Right lobe of liver (tissue), 6 donors: ENCODE measurements around the gene INTS3. TPM values are rescaled to one million over a fixed set of nuclear protein-coding genes. Genes with fewer than 3 reads are reported as not detected.

ENCODE experiments used
- ATAC-seq, 4 donors: fragments of 200-7000 bp; cut with Tn5 transposase; one replicate each; pipeline ENCODE4 v1.9.1; 2020; ENCODE audit warnings: mild to moderate bottlenecking in 4 of 4, moderate library complexity in 4 of 4
- DNase-seq, 3 donors: peaks; one replicate each; pipeline ENCODE4 v3.0.0-alpha.2; 2020
- H3K27ac ChIP-seq, 3 donors: fragments of 200-600 bp; one replicate each; pipeline ENCODE4 v1.8.0; 2022
- H3K27me3 ChIP-seq, 2 donors: fragments of 200-600 bp; one replicate each; pipeline ENCODE4 v1.8.0; 2022
- H3K36me3 ChIP-seq, 4 donors: fragments of 200-600 bp; sonication (generic) in 1 of 4; one replicate each; pipeline versions ENCODE4 v1.5.1 to v1.8.0; 2017 to 2022; ENCODE audit warnings: control low read depth in 1 of 4
- H3K4me1 ChIP-seq, 4 donors: fragments of 200-600 bp; sonication (generic) in 1 of 4; one replicate each; pipeline versions ENCODE4 v1.5.1 to v1.8.0; 2017 to 2022; ENCODE audit warnings: control low read depth in 1 of 4
- H3K4me3 ChIP-seq, 3 donors: fragments of 200-600 bp; one replicate each; pipeline ENCODE4 v1.8.0; 2022
- H3K9me3 ChIP-seq, 4 donors: fragments of 200-600 bp; sonication (generic) in 1 of 4; one replicate each; pipeline versions ENCODE4 v1.5.1 to v1.8.0; 2017 to 2022; ENCODE audit warnings: control low read depth in 1 of 4
- POLR2A ChIP-seq: fragments of 450-650 bp; IDR thresholded peaks from one replicate; pipeline ENCODE4 v1.6.1; 2017; ENCODE audit warnings: antibody characterized with exemption, mild to moderate bottlenecking
- whole genome bisulfite sequencing: methylation state at CpG from one replicate; pipeline ENCODE4 v1.1.6; 2018; ENCODE audit warnings: low coverage, low lambda C conversion rate; ENCODE audit not compliant: insufficient coverage; ENCODE audit errors: missing lambda C conversion rate; 5-methylcytosine and 5-hydroxymethylcytosine counted together
- intact Hi-C, 2 donors: fragments of 100-400 bp; cut with DNase I; formaldehyde crosslinking; loops; one replicate each; pipeline versions ENCODE4 v1.11.2 to v1.14.1; 2022
- total RNA-seq, 6 experiments: library from RNA; depleted of rRNA in 2 of 6; stranded (reverse); fragments of >200 nt in 2 of 6; fragmentation: NEBNext Ultra II Directional in 3 of 6; extraction: Animal tissue kit (Norgen Biotek cat#: 25700) in 3 of 6; gene quantifications; one replicate each; pipeline versions ENCODE4 v1.1.0 to v1.2.4, GENCODE V29; 2016 to 2023
- TF ChIP-seq, protein P1 (sequence below), 4 donors: fragments of 200-600 bp in 3 of 4; fragments of 450-650 bp in 1 of 4; IDR thresholded peaks; one replicate each; pipeline versions ENCODE4 v1.5.1 to v1.8.0; 2016 to 2022; ENCODE audit warnings: antibody characterized with exemption in 4 of 4, mild to moderate bottlenecking in 2 of 4
- donor health status: DM: no; HTN: yes; CAD: no.
- donor health status: DM: no; HTN: no; CAD: no.
- donor health status: DM: no; HTN: no; CAD: no.
- donor health status: DM: no; HTN: yes; CAD: no.
- donor health status: DM: no; HTN: yes; CAD: no.

INTS3 gene
- total RNA-seq, 6 experiments from 2014 or later = 16.5 to 29.1 (median 22.6) TPM

- no peak overlapping the region for H3K4me3 ChIP-seq
- ATAC-seq (peak; percentile 92 to 96 (median 94)), DNase-seq (peak; percentile 52 to 66 (median 57))
- no peaks in the 10 kb centered on the region for H3K9me3 ChIP-seq
- no peak for TF ChIP-seq POLR2A
- TF ChIP-seq, protein P1, sequence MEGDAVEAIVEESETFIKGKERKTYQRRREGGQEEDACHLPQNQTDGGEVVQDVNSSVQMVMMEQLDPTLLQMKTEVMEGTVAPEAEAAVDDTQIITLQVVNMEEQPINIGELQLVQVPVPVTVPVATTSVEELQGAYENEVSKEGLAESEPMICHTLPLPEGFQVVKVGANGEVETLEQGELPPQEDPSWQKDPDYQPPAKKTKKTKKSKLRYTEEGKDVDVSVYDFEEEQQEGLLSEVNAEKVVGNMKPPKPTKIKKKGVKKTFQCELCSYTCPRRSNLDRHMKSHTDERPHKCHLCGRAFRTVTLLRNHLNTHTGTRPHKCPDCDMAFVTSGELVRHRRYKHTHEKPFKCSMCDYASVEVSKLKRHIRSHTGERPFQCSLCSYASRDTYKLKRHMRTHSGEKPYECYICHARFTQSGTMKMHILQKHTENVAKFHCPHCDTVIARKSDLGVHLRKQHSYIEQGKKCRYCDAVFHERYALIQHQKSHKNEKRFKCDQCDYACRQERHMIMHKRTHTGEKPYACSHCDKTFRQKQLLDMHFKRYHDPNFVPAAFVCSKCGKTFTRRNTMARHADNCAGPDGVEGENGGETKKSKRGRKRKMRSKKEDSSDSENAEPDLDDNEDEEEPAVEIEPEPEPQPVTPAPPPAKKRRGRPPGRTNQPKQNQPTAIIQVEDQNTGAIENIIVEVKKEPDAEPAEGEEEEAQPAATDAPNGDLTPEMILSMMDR (IDR thresholded peaks at IDR 0.05) = no peak
- peaks cover 0 to 25% (median 11%) of the 10 kb centered on the region in 4 donors for H3K4me1 ChIP-seq
- peak overlapping the region; percentile 10 to 79 (median 78) for H3K27ac ChIP-seq
- no peaks in the 10 kb centered on the region for H3K27me3 ChIP-seq
- WGBS = 19% methylated on average over 5 of the region's 5 CpGs
- intact Hi-C loops = no loop called here
- peaks cover 0 to 56% (median 15%) of the 10 kb centered on the region in 4 donors for H3K36me3 ChIP-seq
Observed at GRCh38 chr1:153742411-153743142, 14.7 kb downstream of the INTS3 start.

DNA sequence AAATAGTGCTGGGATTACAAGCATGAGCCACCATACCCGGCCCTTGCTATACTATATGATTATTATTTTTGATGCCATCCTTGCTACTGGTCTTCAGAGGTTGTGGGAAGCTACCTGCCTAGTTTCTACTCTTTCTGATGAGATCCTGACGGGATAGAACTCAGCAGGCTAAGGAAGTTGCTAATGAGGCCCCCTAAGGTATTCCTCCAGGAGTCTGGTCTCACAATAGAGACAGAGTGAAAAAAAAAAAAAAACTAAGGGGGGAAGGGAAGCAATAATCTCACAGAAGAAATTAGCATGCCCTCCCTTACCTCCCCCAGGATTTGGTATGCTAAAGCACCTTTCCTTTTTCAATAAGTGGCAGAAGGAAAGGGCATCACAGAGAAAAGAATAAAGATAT lies 17.6 kb downstream of the INTS3 start:
- TF ChIP-seq POLR2A = no peak
- TF ChIP-seq, protein P1 (IDR thresholded peaks at IDR 0.05) = no peak
- intact Hi-C loops = loop anchor here in 1 of 2 donors (5.0 kb wide), 1 partner anchor 68 kb away; the partner anchor contains the start of gene NPR1
- Histone ChIP-seq H3K9me3 (no peaks in the 10 kb centered on the region), H3K4me3 (no peak overlapping the region), H3K27ac (no peak overlapping the region), H3K36me3 (peaks cover 0 to 65% (median 16%) of the 10 kb centered on the region in 4 donors), H3K4me1 (peaks cover 0 to 33% (median 12%) of the 10 kb centered on the region in 4 donors), H3K27me3 (no peaks in the 10 kb centered on the region)
- ATAC-seq (no peak), DNase-seq (no peak)
- WGBS = 89% methylated on average over 1 of the region's 2 CpGs

DNA sequence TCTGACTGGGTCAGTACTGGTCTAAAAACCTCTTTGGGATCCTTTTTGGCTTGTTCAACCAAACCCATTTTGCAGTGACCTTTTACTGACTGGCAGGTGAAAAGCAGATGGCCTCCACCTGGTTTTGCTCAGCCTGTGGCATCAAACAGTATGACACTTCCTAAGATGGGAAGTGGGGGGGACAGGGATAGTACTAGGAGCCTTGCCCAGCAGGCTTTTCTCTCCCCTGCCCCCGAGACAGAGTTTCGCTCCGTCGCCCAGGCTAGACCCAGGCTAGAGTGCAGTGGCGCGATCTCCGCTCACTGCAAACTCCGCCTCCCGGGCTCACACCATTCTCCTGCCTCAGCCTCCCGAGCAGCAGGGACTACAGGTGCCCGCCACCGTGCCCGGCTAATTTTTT lies 18.3 kb downstream of the INTS3 start:
- no peak overlapping the region for H3K27ac ChIP-seq
- WGBS = 75% methylated on average over 8 of the region's 13 CpGs
- ATAC-seq = no peak
- no peak for DNase-seq
- no peak overlapping the region for H3K4me3 ChIP-seq
- peaks cover 0 to 66% (median 18%) of the 10 kb centered on the region in 4 donors for H3K36me3 ChIP-seq
- TF ChIP-seq, protein P1 (IDR thresholded peaks at IDR 0.05) = no peak
- TF ChIP-seq POLR2A = no peak
- intact Hi-C loops = loop anchor here in 1 of 2 donors (5.0 kb wide), 1 partner anchor 69 kb away; the partner anchor contains the start of gene NPR1
- peaks cover 0 to 32% (median 12%) of the 10 kb centered on the region in 4 donors for H3K4me1 ChIP-seq
- no peaks in the 10 kb centered on the region for H3K9me3 ChIP-seq
- H3K27me3 ChIP-seq = no peaks in the 10 kb centered on the region

GRCh38 chr1:153748903-153749302 lies 21.1 kb downstream of the INTS3 start:
- Histone ChIP-seq H3K9me3 (no peaks in the 10 kb centered on the region), H3K36me3 (peaks cover 0 to 85% (median 19%) of the 10 kb centered on the region in 4 donors), H3K4me1 (peaks cover 0 to 12% (median 0%) of the 10 kb centered on the region in 4 donors), H3K4me3 (no peak overlapping the region), H3K27me3 (no peaks in the 10 kb centered on the region), H3K27ac (no peak overlapping the region)
- intact Hi-C loops = loop anchor here in 1 of 2 donors (5.0 kb wide), 1 partner anchor 72 kb away; the partner anchor contains the start of gene NPR1
- ATAC-seq (no peak), DNase-seq (no peak)
- TF ChIP-seq, protein P1 (IDR thresholded peaks at IDR 0.05) = no peak
- TF ChIP-seq POLR2A = no peak
- WGBS = 61% methylated on average over 2 of the region's 2 CpGs
